Astrocyte of the hippocampus (primary cell): ENCODE data around the gene SLC25A43.
"Not testable (repeated sequence)": the region's sequence is repeated elsewhere in the genome, so short reads cannot be mapped to it uniquely, and the experiment has no call there.

ENCODE experiments used
- DNase-seq: peaks from one replicate; pipeline ENCODE4 v3.0.0; 2011; ENCODE audit warnings: low read depth, low spot score

The SLC25A43 gene

DNA sequence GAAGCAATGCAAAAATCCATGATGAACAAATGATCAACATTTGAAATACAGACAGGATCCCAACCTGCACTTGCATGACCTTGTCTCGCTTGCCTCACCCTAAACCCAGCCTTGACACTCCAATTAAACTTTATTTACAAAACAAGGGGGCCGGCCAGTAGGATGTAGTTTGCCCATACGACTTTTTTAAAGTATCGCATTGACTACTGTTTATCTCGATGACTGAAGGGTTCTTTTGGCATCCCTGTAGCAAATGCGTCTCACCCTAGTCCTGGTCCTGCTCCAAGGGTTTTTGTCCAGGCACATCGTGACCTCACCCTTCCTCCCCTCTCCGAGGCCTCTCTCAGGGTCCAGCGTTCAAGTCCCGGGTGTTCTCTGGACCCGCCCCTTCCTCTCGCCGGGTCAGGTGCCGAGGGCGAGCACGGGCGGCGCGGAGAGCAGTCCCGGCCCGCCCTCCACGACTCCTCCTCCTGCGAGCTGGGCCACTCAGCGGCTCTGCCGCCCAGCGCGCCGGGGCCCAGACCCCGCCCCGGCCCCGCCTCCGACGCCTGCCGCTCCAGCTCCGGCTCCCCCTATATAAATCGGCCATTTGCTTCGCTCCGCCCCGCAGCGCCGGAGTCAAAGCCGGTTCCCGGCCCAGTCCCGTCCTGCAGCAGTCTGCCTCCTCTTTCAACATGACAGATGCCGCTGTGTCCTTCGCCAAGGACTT, 68.9 kb downstream of the SLC25A43 start, which contains the start of gene SLC25A5:
Gene SLC25A5, plus strand, starts transcription at position 603 of the 709 bp plus-strand sequence. Its CDS starts 72 bp downstream, at position 675.
- peak; percentile 93 for DNase-seq

DNA sequence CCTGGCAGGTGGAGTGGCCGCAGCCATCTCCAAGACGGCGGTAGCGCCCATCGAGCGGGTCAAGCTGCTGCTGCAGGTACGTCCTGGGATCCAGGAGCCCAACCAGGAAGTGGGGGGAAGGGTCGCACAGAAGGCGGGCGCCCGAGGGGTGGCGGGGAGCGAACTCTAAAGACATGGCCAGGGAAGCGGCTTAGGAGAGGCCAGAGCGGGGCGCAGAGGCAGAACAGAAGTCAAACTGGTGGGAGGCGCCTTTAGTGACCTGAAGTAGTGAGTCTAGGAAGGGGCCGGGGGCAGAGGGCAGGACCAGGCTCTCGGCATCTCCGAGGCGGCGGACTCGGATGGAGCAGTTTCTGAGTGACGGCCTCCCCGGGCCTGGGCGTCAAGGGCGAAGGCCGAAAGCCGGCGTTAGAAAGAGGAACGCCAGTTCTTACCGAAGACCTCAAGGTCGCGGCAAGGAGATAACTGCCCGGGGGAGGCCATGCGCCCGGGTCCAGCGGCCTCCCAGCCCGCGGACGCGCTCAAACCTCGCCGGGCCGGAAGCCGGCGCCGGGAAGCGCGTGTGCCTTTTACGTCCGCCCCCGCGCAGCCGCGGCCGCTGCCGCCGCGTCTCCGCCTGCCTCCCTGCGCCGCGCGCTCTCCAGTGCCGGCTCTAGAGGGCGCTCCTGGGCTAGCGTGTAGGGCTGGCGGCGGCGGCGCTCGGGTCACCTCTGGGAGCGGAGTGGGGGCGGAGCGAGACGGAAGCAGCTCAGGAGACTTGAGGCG, 69.6 kb downstream of the SLC25A43 start:
- DNase-seq = peak; percentile 92

DNA sequence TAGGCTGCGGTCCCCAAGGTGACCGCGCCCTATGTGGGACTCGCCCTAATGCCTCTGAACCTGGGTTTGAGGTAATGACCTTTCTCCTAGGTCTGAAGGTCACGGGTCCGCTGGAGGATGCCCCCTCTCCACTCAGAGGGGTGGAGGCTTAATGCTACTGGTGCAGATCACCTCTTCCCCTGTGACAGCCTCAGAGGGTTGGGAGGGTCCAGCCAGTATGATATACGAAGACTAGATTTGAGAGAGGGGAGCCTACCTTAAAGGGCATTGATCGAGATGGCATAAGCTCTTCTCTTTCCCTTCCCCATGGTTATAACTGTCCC, 70.1 kb downstream of the SLC25A43 start:
- no peak for DNase-seq

DNA sequence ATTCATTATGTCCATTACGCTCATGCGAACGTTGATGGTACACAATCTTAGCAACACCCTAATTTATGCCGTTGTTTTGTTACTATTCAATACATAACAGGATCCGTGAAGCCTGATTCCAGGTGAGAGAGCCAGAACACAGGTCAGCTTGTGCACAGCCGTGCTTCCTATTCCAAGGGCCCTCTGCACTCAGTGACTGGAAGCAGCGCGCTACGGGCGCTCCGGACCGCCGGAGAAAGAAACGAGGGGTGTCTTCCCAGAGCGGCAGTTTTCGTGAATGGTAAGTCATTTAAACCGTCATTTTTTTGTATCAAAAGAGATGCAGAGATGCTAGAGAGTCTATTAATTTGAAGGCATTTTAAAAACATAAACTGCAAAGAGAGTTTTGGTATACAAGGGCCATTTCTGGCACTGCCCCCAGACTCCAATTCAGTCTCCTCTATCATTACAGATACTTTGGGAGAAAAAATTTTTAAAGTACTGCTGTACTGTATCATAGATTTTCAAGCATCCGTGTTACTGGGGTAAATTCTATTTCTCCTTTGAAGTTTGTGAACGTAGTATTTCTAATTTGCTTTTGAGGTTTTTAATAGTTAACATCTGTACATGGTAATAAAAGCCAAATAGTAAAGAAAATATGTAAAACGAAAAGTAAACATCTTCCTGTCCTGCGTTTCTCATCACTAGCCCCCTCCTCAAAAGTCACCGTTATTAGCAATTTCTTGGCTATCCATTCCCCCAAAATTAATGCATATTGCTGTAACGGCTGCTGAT, 75.7 kb downstream of the SLC25A43 start:
- DNase-seq = no peak

DNA sequence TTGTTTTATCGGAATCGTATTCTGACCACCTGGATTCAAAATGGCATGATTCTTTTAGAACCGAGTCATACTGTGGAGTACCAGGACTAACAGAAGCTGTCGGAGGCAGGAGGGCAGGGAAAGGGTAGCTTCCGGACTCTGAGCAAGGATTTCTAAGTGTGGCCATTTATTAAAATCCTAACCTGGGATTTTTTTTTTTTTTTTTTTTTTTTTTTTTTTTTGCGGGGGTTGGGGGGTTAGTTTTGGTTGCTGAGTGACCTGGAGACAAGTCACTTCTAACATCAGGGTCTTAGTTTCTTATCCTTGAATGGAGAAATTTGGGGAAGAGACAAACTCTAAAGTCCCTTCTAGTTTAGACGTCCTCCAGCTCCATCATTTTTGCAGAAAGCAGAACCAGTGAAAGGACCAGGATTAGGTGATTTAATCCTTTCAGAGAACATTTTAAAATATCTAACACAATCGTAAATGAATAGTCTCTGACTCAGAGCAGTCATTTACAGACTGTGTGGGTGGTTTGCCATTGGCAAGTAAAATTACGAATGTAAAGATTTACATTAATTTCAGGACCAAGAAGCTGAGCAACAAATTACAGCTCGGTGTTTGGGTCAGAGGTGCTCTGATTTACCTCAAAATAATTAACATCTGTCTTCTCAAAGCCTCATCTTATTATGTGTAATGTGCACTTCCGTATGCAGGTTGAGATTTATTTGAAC, 76.4 kb downstream of the SLC25A43 start:
- no peak for DNase-seq

DNA sequence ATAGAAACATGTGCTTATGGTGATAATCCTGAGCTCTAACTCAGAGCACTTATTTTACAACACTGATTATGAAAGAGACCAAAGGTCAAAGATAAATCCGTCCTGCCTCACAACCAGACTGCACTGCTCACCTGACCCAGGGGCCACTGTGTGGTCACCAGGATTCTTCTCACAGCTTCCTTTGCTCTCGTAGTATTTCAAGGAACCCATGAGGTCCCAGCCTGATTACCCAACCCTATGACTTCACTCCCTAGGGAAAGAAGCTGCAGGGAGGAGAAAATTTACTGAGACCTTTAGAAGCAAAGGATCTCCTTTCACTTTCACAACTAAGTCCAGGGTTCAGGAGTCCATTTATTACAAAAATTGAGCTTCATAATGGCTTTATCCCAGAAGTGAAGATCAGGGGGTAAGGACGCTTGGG, 78.7 kb downstream of the SLC25A43 start:
- DNase-seq = no peak

DNA sequence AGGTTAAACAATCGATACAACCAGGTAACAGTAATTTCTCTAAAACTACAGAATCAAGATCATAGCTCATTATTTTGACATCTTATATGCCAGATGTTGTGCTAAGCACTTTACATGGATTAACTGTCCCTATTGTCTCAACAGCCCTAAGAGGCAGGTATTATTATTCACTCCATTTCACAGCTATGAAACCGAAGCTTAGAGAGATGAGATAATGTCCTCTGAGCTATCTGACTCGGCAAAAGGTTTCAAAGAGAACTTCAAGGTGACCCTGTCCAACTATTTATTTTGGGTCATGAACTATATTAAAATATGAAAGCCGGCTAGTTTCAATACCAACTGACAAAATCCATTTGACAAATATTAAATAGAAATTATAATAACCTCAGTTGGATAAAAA, 79.4 kb downstream of the SLC25A43 start:
- DNase-seq = no peak

DNA sequence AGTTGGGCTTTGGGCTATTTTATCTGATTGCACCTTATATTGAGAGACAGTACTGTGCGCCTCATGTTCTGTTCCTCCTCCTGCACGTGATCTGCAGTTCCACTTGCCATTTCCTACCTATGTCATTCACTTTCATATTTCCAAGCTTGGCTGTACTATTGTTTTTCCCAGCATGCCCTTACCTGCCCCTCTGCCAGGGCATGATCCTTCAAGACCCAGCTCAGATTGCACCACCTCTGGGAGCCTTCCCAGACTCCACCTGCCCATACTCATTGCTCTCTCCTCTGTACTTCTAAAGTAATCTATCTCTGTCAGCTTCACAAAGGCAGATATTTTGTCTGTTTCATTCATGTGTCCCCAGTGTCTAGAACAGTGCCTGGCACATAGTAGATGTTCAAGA, 80.7 kb downstream of the SLC25A43 start:
- DNase-seq = no peak

DNA sequence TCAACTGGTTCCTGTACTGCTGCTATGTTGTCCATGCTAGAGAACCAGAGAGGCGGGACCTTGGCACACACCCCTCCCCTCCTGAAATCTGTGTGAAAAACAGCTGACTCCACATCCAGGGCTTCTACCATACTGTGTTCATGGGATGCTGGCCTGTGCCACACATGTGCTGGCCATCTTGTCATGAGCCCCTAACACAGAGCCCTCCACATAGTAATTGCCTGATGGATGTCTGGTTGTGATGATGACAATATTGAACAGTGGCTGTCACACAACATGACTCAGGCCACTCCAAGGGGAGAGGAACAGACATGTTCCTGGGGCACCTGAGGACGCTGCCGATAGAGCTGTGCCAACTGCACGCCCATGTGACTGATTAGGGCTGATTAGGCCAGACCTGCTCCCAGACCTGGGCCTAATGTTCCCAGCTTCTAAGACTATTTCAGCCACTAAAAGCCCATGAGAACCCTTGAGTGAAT, 82.2 kb downstream of the SLC25A43 start:
- DNase-seq = no peak

DNA sequence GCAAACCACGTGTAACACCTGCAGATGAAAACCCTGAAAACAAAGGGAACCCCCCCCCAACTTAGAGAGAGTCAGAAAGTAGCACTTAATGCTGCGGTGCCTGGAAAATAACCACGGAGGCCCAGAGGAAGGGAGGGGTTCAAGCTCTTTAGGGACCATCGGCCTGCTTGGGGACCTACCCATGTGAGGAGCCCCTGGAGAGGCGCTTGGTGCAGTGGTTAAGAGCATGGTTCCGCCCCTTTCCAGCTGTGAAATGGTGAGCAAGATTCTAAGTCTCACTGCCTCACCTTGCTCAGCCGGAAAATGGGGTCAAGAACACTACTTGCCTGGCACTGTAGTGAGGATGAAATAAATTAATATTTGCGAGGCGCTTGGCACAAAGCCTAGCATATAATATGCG, 82.9 kb downstream of the SLC25A43 start:
- no peak for DNase-seq

DNA sequence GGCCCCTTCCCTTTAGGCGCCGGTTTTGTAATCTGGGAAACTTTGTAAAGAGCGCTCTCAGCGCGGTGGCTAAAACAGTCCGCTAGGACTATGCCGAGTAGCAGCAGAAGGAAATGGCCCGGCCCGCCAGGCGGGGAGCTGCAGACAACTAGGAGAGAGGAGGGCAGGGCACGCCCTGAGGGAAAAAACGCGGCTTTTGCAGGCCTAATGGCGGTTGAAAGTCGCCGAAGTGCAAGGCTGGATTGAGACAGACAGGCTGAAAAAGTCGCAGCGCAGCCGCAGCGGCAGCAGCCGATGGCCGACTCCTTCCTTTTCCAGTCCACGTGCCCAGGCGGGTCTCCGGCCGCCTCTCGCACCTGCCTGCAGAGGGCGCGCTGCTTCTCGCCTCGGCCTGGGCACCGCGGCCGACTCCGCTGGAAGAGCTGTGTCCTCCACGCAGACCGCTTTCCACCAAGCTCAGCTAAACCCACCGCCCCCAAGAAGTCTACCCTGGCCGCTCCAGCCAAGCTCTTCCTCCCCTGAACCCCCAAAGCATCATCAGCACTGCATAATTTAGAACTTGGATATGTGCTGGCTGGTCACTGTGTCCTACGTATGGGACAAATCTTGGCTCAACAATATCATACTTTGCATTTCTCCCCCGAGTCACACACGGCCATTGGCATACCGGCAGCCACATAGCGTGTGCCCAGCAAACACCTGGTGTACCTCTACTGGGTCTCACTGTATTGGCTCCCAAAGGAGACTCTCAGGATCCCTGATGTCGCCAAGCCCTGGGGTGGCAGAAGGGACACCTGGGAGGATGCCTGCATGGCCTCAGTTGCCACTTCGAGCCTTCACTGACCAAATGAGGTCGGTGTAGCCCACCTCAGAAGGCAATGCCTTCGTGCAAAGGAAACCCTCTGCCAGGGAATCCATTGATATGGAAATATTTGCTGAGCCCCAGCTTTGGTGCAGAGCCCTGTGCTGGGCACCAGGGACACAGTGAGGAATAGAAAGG, 83.6 kb downstream of the SLC25A43 start:
- DNase-seq = peak; percentile 65

DNA sequence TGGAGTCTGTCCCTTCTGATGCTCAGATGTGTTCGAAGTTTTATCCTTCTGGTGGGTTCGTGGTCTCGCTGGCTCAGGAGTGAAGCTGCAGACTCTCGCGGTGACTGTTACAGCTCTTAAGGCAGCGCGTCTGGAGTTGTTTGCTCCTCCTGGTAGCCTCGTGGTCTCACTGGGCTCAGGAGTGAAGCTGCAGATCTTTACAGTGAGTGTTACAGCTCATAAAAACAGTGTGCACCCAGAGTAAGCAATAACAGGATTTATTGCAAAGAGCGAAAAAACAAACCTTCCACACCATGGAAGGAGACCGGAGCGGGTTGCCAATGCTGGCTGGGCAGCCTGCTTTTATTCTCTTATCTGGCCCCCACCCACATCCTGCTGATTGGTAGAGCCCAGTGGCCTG, 87.6 kb downstream of the SLC25A43 start:
- no peak for DNase-seq

DNA sequence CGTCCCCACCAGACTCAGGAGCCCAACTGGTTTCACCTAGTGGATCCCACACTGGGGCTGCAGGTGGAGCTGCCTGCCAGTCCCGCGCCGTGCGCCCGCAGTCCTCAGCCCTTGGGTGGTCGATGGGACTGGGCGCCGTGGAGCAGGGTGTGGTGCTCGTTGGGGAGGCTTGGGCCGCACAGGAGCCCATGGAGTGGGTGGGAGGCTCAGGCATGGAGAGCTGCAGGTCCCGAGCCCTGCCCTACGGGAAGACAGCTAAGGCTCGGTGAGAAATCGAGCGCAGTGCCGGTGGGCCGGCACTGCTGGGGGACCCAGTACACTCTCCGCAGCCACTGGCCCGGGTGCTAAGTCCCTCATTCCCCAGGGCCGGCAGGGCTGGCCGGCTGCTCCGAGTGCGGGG, 88.6 kb downstream of the SLC25A43 start:
- DNase-seq = not testable (repeated sequence)

DNA sequence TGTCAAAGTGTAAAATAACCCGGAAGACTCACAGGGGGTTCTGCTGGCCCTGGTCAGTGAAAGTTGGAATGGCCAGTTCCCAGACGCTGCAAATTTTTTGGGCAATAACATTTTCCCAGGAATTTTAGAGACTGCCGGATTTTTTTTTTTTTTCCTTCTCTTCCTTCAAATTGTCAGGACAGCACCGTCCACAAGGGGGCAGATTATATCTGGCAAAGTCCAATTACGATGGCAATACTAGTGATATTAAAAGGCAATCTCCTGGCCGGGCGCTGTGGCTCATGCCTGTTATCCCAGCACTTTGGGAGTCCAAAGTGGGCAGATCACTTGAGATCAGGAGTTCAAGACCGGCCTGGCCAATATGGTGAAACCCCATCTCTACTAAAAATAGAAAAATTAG, 89.6 kb downstream of the SLC25A43 start:
- peak; percentile 64 for DNase-seq

DNA sequence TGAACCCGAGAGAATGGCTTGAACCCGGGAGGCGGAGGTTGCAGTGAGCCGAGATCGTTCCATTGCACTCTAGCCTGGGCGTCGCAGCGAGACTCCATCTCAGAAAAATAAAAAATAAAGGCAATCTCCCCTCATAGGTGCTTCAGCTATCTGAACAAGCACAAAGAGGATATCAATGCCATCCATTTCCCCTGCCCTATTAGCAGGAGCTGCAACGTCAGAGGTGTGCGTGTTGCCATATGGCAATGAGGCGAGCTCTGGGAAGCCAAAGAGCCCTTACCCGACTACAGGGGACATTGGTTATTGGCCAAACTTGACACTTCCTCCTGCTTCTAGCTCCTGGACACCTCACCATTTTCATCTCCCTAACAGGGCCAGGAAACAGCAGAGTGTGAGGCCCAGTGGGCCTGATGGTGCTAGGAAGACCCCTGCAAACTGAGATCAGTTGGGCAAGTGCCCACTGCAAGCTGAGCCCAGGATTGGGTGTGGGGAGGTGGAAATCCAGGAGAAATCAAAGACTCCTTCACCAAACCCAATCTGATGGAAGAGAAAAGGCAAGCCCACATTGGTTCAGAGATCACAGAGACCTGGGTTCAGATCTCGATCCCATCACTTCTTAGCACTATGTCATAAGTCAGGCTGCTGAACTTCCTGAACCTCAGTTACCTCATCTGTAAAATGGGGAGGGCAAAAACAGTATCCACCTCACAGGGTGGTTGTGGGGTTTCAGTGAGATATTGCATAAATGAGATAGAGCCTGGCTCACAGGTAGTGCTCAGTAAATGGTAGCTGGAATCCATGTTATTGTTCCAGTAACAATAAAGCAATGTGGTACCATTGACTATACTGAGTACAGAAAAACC, 90.3 kb downstream of the SLC25A43 start:
- DNase-seq = no peak

DNA sequence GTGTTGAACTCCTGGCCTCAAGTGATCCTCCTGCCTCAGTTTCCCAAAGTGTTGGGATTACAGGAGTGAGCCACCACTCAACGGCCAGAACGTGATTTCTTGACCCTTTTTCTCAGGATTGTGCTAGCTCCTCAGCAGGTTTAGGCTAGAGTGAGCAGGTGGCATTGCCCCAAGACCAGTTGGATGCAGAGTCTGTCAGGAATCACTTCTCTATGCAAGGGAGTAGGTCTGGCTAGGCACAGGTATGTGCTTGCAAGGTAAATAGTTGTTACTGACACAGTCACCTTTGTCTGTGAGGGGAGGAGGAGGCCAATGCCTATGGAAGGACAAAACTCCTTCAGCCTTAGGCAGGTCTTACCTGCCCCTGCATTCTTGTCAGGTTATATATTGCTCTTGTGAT, 93.3 kb downstream of the SLC25A43 start:
- DNase-seq = no peak

DNA sequence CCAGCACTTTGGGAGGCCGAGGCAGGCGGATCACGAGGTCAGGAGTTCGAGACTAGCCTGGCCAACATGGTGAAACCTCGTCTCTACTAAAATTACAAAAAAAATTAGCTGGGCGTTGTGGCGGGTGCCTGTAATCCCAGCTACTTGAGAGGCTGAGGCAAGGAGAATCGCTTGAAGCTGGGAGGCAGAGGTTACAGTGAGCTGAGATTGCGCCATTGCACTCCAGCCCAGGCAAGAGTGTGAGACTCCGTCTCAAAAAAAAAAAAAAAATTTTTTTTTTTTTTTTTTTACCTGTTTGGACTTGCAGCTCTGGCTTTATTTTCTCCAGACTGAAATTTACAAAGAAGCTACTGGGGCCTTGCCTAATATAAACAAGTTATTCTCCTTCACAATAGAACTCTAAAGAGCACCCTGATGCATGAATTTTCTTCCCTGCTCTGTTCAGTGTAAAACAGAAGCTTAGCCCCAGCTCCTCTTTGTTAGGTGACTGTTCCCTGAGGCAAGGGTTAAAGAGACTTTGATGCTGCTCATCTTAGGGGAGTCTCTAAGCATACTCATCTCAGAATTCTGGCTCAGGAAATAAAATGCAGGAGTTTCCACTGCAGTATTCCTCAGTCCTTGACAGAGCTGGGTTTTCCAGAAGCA, 94.8 kb downstream of the SLC25A43 start:
- not testable (repeated sequence) for DNase-seq

DNA sequence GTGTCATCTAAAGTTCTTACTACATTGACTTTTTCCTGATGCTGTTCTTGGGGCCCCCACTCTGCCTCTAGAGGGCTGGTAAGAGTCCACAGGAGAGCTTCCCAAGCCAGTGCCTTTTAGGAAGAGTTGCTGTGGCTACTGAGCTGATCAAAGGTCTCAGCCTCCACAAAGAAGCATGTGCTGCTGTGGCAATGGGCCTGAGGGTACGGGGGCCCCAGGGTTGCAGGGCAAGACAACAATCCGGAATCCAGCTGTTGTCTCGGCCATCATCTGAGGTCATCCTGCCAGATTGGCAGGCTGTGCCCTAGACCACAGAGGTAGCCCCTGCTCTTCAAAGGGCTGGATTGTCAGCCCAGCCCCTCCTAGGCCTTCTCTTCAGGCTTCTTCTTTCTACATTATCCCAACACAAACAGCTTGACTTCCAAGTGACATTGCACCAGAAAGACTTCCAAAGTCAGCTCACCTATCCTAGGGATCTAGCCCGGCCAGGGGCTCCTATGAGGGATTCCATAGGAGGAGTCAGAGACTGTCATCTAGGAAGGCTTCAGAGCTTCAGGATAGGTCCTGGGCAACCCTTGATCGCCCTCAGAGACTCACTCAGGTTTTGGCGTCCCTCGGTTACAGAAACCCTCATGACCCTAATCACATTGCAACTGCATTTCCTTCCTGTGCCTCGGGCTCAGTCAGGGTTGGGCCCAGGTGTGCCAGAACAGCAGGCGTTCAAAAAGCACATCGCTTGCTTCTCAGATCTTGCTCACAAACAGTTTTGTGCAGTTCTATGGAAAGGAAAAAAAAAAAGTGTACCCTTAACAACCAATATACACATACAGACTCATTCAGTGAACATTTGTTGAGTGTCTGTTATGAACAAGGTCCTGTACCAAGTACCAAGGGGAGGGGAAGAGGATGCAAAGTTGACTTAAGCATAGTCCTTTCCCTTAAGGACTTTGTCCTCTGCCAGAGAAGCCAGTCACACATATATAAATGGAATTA, 96.9 kb downstream of the SLC25A43 start:
- no peak for DNase-seq
